GM03348 (cell line): ENCODE results near the gene PGGT1B.

Experiments
- DNase-seq: peaks from one replicate; pipeline ENCODE4 v3.0.0; 2012; ENCODE audit warnings: low spot score

Gene PGGT1B

GRCh38 chr5:115262321-115263077, at the start of gene PGGT1B:
Gene PGGT1B (minus strand): TSS chr5:115262877. CDS start chr5:115262851, 26 bp downstream.
- DNase-seq: peak; percentile 82

GRCh38 chr5:115309751-115310370, 47.2 kb upstream of the PGGT1B start:
- DNase-seq: peak; percentile 28

- no peak for DNase-seq
Measured at GRCh38 chr5:115308815-115309214, 46.1 kb upstream of the PGGT1B start.

- DNase-seq: no peak
Measured at GRCh38 chr5:115306011-115306536, 43.4 kb upstream of the PGGT1B start.

GRCh38 chr5:115304496-115304895, 41.8 kb upstream of the PGGT1B start:
- no peak for DNase-seq

GRCh38 chr5:115298811-115299210, 36.1 kb upstream of the PGGT1B start:
- DNase-seq: no peak

GRCh38 chr5:115297031-115297430, 34.4 kb upstream of the PGGT1B start:
- peak; percentile 29 for DNase-seq

- peak; percentile 98 for DNase-seq
Measured at GRCh38 chr5:115296124-115297022, 33.7 kb upstream of the PGGT1B start, which contains the start of gene CCDC112. Gene CCDC112 (minus strand): TSS chr5:115296654. CDS start chr5:115296543, 111 bp downstream.

- DNase-seq: no peak
Measured at GRCh38 chr5:115295777-115296123, 33.1 kb upstream of the PGGT1B start.

- no peak for DNase-seq
Measured at GRCh38 chr5:115291397-115291796, 28.7 kb upstream of the PGGT1B start.

- DNase-seq: no peak
Measured at GRCh38 chr5:115289104-115289503, 26.4 kb upstream of the PGGT1B start.

GRCh38 chr5:115284021-115284420, 21.3 kb upstream of the PGGT1B start:
- DNase-seq: no peak

GRCh38 chr5:115282131-115282530, 19.5 kb upstream of the PGGT1B start:
- DNase-seq: no peak

- DNase-seq: no peak
Measured at GRCh38 chr5:115274584-115274983, 11.9 kb upstream of the PGGT1B start.

GRCh38 chr5:115272297-115272958, 9.8 kb upstream of the PGGT1B start:
- no peak for DNase-seq

GRCh38 chr5:115271295-115272050, 8.8 kb upstream of the PGGT1B start:
- no peak for DNase-seq

GRCh38 chr5:115267617-115268016, 4.9 kb upstream of the PGGT1B start:
- DNase-seq: peak; percentile 43

GRCh38 chr5:115265220-115265619, 2.5 kb upstream of the PGGT1B start:
- DNase-seq: no peak

GRCh38 chr5:115264786-115265185, 2.1 kb upstream of the PGGT1B start:
- DNase-seq: no peak

GRCh38 chr5:115263078-115263380, 352 bp upstream of the PGGT1B start:
- no peak for DNase-seq

GRCh38 chr5:115262011-115262320, 711 bp downstream of the PGGT1B start:
- DNase-seq: peak; percentile 25
